NOMO-1 (cell line): Measurements from ENCODE around the gene NTRK2.
"Not testable (repeated sequence)": the region's sequence is repeated elsewhere in the genome, so short reads cannot be mapped to it uniquely, and the experiment has no call there.

ENCODE experiments used
- DNase-seq, 2 experiments: peaks; one replicate each; lab custom pipeline; 2025; ENCODE audit not compliant: unreplicated experiment in 2 of 2; lab: John Stamatoyannopoulos, UW

Gene NTRK2

GRCh38 chr9:84874596-84874995 lies 205.1 kb downstream of the NTRK2 start:
- DNase-seq = no peak

- DNase-seq = no peak
Observed at GRCh38 chr9:84875193-84875592, 205.7 kb downstream of the NTRK2 start.

GRCh38 chr9:84879631-84880030 lies 210.1 kb downstream of the NTRK2 start:
- no peak for DNase-seq

DNA sequence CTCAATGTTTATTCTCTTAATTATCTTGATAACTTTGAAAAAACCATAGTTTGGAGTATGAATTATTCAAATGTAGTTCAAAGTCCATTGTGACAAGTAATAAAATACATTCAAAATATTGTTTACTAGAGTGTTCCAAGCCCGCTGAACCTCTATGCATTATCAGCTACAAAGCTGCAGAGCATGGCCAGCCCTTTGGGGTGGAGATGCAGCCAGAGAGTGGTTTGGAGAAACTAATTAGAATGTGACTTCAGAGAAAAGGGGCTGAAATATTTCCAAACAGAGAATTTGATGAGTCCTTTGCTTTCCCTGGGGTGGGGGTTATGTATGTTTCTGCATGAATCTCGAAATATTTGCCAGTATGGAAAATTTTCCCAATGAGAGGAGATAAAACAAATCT lies 211.3 kb downstream of the NTRK2 start:
- no peak for DNase-seq

DNA sequence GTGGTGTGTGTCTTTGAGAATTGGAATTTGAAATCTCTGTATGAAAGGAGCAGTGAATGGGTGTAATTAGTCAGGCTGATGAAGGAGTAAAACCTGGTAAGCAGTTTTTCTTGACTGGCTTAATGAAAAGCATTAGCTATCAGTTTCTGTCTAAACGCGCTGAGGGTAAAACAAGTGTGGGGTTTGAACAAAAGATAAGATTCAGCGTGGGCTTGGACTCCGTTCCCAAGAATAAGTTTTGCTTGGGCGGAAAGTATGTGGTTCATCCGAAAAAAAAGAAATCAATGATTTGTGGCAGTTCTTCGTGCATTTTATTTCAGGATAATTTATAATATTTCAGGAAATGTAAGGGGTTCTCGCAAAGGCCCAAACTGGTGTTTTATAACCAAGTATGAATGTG lies 217.3 kb downstream of the NTRK2 start:
- no peak for DNase-seq

GRCh38 chr9:84891924-84892323 lies 222.4 kb downstream of the NTRK2 start:
- DNase-seq = no peak

DNA sequence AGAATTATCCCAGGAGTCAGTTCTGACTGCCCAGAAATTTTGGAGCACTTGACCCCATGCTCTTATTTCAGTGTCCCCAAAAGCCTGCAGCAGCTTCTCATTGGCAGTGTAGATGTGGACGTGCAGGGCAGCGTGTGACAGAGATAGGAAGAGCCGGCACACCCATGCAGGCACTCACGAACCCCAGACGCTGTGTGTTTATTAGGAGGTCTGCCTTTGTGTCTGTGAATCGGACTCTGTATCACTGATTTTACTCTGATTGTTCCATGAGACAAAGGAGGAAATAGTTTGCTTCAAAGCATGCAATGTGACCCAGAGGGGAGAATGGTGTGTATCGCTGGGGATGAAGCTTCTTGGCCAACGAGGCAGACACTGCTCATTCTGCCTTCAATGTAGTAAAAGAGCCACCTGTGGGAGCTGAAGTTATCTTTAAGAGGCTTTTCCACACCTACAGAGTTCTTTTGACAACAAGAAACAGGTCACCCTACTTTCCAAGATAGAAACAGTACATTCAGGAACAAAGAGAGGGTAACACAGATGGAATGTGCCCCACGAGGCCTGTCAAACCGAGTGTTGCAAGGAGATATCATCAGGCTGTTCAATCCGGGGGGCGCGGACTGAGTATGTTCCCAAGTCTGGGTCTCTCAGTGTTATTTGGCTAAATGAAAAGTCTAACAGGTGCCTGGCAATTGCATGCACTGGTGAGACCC lies 224.0 kb downstream of the NTRK2 start:
- DNase-seq = no peak

DNA sequence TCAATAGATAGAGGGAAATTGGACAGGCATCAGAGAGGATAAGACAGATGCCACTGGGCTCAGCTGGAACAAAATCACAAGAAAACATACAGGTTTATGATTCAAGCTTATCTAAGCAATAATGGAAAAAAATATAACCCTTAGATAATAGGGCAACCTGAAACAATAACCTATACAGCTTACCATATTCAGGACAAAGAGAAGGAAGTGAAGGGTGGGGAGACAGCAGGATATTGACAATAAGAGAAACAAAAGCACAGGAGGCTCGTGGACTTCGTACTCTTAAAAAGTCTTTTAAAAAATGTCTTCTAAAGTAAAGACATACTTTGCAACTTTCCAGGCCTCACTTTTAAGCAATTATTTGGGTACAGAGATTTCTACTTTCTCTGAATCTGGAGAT lies 225.3 kb downstream of the NTRK2 start:
- no peak for DNase-seq

DNA sequence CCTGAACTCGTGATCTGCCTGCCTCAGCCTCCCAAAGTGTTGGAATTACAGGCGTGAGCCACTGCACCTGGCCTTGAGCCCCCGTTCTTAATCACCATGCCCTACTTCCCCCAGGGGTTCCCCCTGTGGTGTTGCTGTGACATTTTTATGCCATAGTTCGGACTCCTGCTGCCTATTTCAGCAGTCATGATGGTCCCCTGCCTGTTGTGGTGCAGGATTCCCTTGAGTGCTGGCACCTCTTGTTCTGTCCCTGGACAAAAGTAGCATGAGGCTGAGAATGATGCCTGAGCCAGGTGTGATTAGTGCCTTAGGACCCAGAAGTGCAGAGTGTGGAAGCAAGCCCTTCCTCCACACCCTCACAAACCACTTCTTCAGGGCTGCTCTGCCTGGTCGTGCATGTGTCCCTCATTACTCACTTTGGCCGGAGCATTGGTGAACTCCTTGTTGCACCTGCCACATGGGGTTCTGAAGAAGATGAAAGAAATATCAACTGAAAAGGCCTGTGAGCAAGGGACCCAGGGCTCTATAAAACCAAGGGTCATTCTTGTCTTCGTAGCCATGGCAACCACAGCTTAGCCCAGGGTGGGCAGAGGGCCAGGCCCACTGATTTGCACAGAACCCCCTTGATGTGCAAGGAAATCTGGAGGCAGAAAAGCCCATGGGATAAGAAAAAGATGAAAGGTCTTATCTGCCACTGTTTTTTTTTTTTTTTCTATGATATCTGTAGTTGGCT lies 228.0 kb downstream of the NTRK2 start:
- no peak for DNase-seq

GRCh38 chr9:84898188-84898587 lies 228.7 kb downstream of the NTRK2 start:
- no peak for DNase-seq

DNA sequence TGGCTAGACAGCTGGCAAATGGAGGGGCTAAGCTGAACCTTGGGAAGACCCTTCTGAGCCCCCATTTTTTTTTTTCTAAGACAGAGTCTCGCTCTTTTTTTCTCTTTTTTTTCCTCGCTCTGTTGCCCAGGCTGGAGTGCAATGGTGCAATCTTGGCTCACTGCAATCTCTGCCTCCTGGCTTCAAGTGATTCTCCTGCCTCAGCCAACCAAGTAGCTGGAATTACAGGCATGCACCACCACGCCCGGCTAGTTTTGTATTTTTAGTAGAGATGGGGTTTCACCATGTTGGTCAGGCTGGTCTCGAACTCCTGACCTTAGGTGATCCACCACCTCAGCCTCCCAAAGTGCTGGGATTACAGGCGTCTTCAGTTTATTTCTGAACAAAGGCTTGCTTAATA lies 229.1 kb downstream of the NTRK2 start:
- not testable (repeated sequence) for DNase-seq

DNA sequence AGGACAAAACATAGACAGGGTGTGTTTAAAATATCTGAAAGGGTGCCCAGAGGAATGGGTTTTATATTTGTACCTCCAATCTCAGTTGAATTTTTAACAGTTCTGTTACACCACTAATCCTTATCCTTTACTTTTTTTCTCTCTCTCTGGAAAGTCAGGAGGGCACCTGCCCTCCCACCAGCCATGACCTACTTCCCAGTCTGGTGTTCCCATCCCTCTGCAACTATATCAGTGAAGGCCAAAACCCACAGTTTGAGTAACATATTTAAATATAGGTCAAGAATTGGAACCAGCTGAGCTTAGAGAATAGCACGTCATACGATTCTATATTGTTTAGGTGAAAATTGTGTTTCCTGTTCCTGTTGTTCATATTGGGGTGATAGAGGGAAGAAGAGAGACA lies 229.8 kb downstream of the NTRK2 start:
- DNase-seq = no peak

DNA sequence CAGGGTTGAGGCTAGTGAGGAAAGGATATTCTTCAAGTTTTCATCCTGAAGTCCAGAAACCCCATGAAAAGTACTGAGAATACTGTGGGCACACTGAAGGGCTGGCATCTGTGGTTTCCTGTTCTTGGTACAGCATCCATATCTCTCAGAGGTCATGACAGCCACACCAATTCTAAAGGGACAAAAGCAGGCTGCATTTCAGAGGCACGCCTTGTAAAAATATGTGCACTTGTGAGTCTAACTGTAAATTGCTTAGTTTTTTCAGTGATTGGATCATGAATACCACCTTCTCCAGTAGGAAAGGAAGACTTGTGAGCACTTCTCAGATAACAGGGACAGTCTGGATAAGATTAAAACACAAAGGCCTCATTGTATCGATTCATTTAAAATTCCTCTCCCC lies 230.9 kb downstream of the NTRK2 start:
- DNase-seq = no peak

GRCh38 chr9:84903963-84904362 lies 234.4 kb downstream of the NTRK2 start:
- DNase-seq = no peak

GRCh38 chr9:84916769-84917168 lies 247.2 kb downstream of the NTRK2 start:
- DNase-seq = no peak

GRCh38 chr9:84917366-84918070 lies 248.0 kb downstream of the NTRK2 start:
- DNase-seq = no peak

- DNase-seq = no peak
Observed at GRCh38 chr9:84919440-84919839, 249.9 kb downstream of the NTRK2 start.

DNA sequence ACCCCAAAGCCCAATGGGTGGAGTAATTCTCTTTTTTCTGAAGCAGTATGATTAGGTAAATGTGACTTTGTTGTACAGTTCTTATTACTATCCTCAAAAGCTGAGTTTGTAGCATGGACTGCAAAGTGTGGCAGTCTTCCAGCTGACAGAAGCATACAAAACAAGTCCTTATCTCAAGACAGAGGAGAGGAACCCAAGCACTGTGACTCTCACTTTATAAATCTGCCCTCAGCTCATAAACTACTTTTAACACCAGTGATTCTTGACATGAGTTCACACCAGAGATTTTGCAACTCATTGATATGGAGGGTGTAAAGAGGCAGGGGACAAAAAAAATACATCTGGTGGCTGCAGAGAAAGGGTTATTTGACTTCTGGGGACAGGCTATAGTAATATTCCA lies 251.6 kb downstream of the NTRK2 start:
- no peak for DNase-seq

DNA sequence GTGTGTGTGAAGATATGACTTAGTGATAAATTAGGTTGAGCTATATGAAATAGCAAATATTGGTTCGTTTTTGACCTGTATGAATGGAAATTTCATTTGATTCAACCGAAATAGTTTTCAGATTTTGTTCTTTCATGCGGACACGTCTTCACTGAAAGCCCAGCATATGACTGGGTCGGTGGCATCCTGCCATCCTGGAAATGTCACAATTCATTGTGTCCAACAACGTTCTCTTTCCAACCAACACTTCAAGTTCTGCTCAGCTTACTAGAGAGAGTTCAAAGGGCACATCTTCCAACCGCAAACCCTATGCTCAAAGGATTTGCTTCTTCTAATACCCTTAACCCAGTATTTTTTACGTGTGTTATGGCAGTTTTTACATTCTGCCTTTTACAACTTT lies 252.5 kb downstream of the NTRK2 start:
- no peak for DNase-seq

DNA sequence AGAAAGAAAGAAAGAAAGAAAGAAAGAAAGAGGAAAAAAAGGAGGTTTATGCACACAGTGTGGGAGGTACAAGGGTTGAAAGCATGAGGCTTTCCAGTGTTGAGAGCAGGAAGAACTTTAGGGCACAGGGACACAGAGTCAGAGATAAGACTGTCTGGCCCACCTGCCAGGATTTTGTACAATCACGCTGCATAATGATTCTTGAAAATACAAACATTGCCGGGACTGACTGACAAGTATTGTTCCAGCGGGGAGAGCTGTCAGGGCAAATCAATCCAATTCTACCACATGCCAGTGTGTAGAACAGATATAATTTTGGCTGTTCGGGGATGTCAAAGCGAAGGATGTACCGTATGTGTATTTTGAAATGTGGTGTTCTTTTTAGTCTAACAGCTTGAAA lies 254.7 kb downstream of the NTRK2 start:
- DNase-seq = no peak

GRCh38 chr9:84925225-84925872 lies 255.8 kb downstream of the NTRK2 start:
- DNase-seq = no peak
